ENCODE measurements around the gene ALDH9A1.
"Not testable (repeated sequence)": the region's sequence is repeated elsewhere in the genome, so short reads cannot be mapped to it uniquely, and the experiment has no call there.

Gene ALDH9A1

DNA sequence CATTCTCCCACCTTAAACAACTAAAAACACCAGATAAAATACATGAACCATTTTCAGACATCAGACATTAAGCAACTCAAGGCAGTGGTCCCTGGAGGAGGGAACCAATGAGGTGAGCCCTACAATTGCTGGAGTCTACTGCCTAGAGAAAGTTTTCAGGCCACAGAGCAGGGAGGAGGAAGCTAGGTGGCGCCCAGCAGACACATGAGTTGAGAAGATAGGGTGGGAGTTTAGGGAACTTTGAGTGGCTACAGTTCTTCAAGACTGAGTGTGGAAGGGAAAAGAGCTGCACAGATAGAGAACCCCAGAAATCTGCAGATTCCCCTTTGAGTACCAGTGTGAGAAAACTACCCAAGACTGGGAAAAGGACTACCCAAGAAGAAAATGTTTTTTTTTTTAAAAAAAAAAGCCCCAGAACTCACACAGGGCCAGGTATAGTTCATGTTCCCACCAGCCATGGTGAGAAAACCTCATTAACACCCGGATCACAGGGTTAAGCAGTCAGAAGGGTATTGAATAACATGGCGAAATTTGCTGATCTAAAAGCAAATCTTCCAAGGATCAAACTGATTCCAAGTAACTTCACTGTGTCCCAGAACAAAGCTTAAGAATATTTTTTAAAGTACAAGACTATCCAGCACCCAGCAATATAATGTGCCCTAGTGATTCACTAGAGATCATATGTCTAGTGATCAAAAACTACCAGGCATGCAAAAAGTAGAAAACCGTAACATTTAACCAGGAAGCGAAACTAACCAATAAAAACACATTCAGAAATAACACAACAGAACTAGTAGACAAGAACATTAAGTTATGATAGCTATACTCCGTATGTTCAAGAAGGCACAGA, 12.0 kb downstream of the ALDH9A1 start:
- no peak for DNase-seq

DNA sequence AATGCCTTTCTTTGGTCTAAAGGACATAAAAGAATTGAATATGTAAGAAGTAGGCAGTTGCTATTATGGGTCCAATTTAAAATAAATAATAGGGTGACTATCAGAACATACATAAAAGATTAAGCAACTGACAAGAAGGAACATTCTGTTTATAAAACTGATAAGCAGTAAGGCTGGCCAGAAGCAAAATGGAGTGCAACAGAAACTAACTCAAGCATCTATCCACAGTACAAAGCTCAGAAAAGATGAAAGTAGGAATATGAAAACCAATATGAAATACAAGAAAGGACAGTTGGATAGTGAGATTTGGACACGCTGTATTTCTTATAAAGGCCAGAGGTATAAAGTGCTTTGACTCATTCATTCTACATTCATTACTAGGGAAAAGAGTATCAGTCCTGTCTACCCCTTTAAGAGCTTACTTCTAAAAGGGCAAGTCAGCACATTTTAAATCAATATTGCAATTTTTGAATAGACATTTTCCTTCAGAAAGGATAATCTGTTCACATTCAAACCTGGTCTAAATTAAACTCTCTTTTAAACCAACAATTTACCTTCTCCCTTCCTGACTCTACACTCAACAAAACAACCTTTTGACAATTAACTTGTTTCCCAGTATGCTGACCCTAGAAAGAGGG, 14.4 kb downstream of the ALDH9A1 start:
- no peak for DNase-seq

DNA sequence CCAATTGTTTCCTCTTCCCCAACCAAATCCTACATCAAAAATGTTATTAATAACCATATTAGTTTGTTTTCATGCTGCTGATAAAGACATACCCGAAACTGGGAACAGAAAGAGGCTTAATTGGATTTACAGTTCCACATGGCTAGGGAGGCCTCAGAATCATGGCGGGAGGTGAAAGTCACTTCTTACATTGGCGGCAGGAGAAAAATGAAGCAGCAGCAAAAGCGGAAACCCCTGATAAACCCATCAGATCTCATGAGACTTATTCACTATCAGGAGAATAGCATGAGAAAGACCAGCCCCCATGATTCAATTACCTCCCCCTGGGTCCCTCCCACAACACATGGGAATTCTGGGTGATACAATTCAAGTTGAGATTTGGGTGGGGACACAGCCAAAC, 17.6 kb downstream of the ALDH9A1 start:
- not testable (repeated sequence) for DNase-seq

DNA sequence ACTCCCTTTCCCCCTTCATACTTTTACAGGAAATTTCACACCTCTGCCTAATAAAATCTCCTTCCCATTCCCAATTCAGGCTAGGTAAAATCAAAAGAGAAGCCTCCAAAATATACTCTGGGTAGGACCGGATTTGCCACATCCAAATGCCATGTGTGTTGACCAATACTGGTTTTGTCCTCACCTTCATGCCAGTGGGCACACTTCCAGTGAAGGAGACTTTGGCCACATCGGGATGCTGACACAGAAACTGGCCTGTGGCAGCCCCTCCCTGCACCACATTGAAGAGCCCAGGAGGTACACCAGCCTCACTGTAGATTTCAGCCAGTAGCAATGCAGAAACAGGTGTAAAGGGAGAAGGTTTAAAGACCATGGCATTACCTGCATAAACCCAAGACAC, 18.1 kb downstream of the ALDH9A1 start:
- no peak for DNase-seq

DNA sequence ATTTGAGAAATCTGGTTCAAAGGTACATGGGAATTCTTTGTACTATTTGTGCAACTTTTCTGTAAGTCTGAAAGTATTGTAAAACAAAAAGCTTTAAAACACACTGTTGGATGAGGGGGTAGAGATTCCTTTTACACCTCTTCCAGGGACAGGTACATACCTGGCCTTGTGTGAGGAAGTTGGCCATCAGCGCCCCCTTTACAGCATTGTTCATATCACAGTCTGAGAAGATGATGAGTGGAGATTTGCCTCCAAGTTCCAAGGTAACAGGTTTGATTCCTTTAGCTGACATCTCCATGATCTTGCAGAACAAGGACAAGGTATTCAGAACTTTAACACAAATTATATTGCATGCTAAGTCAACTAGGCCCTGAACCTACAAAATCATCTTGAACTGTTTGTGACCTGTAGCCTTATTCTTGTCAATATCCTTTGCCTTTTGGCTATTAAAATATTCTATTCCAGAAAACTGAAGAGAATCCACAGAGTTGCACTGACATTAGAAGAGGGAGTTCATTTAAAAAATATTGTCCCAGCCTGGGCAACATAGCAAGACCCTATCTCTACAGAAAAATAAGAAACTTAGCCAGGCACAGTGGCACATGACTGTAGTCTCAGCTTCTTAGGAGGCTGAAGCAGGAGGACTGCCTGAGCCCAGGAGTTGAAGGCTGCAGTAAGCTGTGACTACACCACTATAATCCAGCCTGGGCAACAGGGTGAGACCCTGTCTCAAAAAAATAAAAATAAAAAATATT, 18.9 kb downstream of the ALDH9A1 start:
- no peak for DNase-seq

DNA sequence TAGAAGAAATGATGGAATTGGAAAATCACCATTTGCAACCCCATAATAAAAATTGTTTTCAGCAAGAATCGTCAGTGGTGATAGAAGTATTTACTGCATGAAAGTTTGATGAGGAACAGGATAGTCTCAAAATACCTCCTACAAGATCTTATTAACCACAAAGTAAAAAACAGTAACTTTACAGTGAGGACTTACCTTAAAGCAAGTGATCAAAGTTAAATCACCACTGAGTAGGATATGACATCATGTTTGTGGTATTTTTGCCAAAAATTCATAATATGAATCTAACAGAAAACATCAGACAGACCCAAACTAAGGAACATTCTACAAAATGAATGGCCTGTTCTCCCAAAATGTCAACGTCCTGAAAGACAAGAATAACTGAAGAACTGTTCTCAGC, 19.9 kb downstream of the ALDH9A1 start:
- DNase-seq = no peak

- DNase-seq = no peak
These were observed 22.6 kb downstream of the ALDH9A1 start for GRCh38 chr1:165675794-165676193.

DNA sequence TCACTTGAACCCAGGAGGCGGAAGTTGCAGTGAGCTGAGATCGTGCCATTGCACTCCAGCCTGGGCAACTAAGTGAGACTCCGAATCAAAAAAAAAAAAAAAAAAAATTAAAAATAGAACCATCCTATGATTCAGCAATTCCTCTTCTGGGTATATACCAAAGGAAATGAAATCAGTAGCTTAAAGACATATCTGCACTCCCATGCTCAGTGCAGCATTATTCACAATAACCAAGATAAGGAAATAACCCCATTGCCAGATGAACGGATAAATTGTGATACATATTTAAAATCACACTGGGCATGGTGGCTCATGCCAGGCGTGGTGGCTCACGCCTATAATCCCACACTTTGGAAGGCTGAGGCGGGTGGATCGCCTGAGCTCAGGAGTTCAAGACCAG, 23.8 kb downstream of the ALDH9A1 start:
- DNase-seq = no peak

DNA sequence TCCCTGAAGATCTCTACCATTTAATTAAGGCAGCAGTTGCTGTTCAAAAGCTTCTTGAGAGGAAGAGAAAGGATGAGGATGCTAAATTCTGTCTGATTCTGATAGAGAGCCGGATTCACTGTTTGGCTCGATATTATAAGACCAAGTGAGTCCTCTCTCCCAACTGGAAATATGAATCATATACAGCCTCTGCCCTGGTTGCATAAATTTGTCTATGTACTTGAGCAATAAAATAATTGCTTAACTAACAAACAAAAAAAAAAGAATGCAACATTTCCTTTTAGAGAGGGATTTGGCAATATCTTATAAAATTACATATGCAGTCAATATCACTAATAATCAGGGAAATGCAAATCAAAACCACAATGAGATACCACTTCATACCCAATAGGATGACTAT, 26.8 kb downstream of the ALDH9A1 start:
- no peak for DNase-seq

GRCh38 chr1:165668184-165668583, 30.2 kb downstream of the ALDH9A1 start:
- DNase-seq = no peak

DNA sequence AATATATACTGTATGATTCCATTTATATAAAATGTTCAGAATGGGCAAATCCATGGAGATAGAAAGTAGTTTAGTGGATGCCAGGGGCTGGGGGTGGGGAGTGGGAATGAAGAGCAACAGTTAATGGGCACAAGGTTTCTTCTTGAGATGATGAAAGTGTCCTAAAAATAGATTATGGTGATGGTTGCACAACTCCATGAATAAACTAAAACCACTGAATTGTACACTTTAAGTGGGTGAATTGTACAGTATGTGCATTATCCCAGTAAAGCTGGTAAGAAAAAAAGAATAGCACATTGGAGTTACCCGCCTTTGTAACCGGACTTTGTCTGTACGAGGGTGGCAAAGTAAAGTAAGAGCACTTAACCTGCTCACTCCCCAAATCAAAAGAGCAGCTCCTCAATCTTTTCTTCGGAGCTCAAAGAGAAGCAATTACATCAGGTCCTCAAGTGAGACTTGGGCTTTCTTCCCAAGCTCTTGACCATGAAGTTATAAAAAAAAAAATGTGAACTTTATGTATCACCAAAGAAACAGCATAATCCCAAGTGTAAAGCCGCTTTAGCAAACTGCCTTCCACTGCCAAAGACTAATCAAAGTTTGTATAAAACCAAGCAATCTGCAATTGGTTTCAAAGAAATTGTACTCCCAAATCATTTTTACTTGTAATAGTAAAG, 32.1 kb downstream of the ALDH9A1 start:
- no peak for DNase-seq

- no peak for DNase-seq
These were observed 36.2 kb downstream of the ALDH9A1 start for GRCh38 chr1:165662186-165662585.

DNA sequence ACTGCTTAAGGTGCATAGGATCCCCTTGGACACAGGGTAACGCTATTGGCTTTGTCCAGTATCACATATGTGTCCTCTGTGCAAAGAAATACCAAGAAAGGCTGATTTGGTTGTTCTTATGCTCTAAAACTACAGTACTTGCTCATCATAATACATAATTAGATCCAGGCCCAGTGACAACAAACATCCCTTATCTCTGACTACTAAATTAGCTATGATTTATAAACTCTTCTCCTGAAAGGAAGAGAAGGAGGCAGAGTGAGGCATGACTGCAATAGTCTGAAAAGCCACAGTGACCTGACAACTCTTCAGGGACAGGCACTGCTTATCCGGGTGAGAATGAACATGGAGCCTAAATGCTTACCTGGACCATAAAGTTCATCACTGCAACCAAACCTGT, 36.7 kb downstream of the ALDH9A1 start:
- DNase-seq = no peak

GRCh38 chr1:165659581-165659895, 38.8 kb downstream of the ALDH9A1 start:
- no peak for DNase-seq

DNA sequence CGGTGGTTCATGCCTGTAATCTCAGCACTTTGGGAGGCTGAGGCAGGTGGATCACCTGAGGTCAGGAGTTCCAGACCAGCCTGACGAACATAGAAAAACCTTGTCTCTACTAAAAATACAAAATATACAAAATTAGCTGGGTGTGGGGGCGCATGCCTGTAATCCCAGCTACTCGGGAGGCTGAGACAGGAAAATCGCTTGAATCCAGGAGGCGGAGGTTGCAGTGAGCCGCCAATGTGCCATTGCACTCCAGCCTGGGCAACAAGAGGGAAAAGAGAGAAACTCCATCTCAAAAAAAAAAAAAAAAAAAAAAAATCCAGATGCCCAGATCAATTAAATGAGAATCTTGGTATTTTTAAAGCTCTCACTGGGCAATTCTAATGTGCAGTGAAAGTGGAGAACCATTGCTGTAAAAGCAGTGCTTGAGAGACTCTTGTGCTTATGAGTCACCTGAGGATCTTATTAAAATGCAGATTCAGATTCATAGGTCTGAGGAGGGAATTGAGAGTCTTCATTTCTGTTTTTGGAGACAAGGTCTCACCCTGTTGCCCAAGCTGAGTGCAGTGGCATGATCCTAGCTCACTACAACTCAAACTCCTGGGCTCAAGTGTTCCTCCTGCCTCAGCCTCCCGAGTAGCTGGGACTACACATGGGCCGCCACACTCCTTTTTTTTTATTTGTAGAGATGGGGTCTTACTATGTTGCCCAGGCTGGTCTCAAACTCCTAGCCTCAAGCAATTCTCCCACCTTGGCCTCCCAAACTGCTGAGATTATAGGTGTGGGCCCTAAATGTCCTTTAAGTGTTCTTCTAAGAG, 39.4 kb downstream of the ALDH9A1 start:
- DNase-seq = not testable (repeated sequence)

- no peak for DNase-seq
These were observed 47.3 kb downstream of the ALDH9A1 start for GRCh38 chr1:165650981-165651625.

DNA sequence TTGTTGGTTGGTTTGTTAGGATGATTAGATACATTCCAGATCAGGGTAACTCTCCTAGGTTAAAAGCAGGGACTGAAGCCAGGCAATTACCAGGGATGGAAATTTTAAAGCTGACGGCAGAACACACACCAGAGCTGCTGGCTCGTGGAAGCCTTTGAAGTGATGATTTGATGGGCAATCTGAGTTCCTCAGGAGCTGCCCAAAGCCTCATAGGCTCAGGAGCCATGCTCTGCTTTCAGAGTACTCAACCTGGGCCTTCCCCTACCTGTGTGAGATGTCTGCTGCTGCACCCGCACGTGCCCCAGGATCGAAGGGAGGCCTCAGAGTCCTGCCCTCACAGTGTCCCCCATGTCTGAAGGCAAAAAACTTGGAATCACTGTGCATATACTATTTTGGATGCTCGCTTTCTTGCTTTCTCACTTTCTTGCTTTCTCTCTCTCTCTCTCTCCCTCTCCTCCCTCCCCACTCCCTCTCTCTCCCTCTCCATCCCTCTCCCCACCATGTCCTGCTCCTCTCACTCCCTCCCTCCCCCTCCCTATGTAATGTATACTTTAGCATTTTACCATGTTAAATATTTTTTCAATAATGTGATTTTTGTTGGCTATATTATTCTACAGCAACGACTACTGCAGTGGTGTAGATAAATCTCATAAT, 49.3 kb downstream of the ALDH9A1 start:
- no peak for DNase-seq

DNA sequence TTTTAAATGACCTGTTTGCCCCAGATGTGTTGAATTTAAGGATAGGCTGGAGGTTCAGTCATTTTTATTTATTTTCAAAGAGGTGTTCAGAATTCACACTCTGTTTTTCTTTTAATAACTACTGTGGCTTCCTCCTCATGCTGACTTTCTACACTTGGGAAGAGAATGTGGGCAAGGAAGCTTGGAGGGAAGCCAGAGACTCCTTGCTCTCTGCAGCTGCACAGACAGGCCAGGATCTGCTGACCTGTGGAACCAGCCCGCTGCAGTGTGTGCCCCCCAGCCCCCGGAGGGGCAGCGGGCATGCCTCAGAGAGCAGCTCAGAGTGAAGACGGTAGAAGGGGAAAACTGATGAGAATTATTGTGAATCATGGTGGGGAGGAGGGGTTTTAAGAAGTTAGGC, 50.4 kb downstream of the ALDH9A1 start:
- no peak for DNase-seq

DNA sequence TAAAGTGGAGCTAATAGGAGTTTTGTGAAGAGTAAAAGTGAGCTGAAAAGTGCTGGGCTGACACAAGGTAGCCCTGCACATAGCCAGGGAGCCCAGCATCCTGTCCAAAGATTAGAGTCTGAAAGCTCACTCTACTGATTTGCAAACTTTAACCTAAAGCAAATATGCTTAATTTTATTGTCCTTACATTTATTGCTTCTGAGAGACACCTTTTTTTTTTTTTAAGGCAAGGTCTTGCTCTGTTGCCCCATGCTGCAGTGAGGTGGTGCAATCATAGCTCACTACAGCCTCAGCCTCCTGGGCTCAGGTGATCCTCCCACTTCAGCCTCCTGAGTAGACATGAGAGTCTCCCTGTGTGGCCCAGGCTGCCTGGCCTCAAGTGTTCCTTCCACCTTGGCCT, 50.8 kb downstream of the ALDH9A1 start:
- DNase-seq = no peak

DNA sequence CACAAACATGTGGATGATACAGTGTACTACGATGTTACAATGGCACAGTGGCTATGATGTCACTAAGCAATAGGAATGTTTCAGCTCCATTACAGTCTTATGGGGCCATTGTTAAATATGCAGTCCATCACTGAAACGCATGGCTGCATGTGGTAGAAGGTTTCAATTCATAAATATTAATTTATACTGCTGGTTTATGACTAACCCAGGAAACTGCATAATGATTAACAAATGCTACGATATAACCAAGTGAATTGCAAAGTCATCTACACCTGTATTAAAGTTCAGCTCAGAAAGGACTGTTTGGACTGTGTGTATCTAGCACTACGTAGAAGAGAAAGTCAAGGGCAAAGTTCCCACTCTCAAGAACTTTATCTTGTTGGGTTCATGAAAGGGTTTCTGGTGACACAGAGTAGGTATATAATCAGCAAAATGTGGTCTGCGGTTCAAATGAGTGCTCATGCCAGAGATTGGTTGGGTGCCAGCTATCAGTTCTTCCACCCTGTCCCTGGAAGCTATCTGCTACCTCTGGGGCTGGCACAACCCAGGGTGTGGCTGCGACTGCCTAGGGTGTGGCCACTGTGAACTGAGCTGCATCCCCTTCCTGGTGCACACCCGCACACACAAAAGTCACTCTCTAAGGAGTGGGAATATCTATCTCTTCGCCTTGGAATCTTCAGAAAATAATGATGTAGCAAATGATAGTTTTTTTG, 52.6 kb downstream of the ALDH9A1 start:
- no peak for DNase-seq
